Ramos (cell line): ENCODE measurements around the gene ISG20.

Experiments used
- in situ Hi-C: fragments of 300-500 bp; cut with MboI; formaldehyde crosslinking; loops from one replicate; pipeline ENCODE4 v1.14.3; 2022; ENCODE audit warnings: low sequenced_read_pairs; ENCODE audit not compliant: unreplicated experiment

ISG20 gene

DNA sequence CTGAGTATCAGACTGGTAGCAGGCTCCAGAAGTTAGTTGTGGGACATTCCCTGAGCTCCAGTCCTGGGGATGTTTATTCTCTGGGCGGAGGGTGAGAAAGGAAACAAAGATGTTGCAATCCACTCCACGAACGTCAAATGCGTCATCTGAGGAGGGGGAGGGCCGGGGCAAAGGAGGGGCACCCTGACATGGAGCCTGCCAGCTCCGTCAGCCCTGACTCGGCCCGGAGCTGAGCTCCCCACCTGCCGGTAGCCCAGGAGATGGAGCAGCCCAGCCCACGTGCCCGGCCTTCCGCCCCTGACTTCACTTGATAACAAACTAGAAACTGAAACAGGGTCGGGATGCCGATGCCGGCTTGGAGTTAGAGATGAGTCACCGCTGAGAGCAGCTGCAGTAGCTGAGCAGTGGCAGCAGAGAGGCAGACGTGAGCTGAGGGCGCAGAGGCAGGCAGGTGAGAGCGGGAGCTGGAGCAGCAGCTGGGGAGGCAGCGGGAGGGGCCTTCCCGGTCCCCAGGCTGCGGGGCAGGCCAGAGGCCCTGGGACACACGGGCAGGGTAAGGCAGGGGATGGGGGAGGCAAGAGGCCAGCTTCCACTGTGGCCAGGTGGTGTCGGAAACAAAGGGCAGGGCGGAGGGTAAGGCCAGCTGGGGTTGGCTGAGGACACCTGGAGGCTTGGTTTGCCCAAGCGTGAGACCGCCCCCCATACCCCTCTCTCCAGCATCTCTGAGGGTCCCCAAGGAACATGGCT lies at the start of gene ISG20:
ISG20 (plus strand) TSS at position 391 of the 747 bp plus-strand sequence; CDS start at position 742, 351 bp downstream.
- in situ Hi-C loops = no loop called here

DNA sequence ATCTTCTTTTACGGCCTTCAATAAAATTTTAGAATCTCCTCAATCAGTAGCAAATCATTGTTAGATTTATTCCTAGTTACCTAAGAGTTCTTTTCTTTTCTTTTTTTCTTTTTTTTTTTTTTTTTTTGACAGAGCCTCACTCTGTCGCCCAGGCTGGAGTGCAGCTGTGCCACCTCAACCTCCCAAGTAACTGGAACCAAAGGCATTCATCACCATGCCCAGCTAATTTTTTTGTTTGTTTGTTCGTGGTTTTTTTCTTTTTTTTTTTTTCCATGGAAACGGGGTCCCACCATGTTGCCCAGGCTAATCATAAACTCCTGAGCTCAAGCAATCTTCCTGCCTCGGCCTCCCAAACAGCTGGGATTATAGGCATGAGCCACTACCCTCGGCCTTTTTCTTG lies 48.1 kb upstream of the ISG20 start:
- in situ Hi-C loops = no loop called here

DNA sequence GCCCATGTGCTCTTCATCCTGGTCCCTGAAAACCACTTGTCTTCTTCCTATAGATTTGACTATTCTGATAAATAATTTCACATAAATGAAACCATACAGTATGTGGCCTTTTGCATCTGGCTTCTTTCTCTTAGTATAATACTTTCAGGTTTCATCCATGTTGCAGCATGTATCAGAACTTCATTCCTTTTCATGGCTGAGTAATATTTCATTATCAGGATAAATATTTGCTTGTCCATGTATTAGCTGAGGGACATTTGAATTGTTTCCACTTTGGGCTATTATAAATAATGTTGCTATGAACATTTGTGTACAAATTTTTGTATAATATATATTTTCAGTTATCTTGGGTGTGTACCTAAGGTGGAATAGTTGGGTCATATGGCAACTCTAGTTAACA lies 47.4 kb upstream of the ISG20 start:
- in situ Hi-C loops = no loop called here

DNA sequence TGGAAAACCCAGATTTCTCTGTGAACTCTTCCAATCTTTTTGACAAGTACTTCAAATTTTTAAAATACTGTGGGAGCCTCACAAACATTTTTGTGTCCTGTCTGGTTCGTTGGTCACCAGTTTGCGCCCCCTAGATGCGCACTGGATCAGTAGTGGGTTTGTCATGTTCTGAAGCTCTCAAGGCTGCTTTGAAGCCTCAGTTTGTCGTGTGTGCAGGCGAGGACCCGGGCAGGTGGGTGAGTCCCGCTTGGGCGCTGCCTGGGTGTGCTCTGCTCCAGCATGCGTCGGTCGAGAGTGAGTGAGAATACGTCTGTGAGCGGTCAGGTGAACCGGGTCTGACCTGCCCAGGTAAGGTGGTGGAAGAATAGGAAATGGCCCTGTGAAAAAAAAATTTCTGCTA lies 34.9 kb upstream of the ISG20 start:
- in situ Hi-C loops = no loop called here

DNA sequence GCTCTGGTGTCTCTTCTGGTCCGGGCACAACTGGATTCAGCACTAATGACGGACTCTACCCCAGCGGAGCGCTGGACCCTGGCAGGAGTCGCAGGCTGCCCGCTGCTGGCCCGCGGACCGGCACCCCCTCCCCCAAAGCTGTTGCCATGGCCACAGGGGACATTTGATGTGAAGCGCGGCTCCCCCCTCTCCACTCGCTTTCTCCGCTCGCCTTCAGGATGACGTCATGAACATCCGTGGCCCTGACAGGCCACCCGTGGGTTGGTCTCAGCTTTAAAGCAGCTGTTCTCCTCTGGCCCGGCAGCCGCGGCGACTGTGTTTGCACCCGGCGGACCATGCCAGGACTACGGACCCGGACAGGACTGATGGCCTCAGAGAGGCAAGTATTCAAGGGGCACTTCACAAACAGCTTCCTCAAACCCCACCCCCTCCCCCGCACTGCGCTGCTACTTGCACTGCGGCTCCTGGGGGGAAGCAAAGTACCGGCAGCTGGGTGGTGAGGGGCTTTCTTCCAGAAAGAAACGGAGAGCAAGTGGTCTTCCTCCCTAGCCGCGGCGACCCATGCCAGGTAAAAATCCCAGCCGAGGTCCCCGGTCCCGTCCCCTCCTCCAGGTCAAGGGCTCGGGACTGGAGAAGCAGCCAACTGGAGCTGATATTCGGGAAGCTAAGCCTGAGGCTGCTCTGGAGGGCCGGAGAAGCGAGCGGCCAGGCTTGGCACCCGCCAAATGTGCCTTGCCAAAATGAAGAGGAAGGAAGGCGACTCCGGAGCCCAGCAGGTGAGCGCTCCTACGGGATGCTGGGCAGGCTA lies 34.2 kb upstream of the ISG20 start:
- in situ Hi-C loops = no loop called here

DNA sequence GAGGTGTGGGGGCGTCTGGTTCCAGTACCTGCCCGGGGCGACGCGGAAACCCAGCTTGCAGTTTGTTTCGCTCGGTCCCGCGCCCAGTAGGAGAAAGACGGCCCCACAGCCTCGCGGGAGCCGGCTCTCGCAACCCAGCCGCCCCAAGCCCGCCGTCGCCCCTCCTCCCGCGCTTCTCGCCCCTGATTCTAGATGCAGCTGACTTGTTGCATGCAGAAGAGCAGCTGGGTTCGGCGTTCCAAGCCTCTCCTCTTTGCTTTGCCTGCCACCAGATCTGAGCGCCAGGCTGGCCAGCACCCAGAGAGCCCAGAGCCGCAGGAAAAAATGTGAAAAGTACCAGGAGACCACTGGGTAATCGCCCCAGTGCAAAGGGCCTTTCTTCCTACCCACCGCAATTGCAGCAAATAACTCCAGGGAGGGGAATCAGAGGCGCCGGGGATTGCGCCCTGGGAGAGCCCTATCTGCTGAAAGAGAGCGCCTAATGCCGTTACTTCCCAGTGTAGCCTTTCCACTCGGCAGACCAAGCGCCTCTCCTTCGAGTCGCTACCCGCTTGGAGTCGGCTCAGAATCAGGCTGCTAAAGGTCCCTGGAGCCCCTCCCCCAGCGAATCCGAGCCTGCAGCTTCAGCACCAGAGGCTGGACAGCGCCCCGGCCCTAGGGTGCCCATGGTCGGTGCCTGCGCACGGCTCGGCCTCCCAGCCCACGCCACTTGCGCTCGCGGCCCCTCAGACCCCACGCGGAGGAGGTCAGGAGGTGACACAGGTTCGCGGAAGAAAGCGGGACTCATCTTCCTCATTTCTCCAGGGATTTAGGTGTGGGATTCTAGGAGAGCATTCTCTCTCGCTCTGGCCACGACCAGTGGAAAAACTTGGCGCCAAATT lies 33.4 kb upstream of the ISG20 start:
- in situ Hi-C loops = no loop called here

DNA sequence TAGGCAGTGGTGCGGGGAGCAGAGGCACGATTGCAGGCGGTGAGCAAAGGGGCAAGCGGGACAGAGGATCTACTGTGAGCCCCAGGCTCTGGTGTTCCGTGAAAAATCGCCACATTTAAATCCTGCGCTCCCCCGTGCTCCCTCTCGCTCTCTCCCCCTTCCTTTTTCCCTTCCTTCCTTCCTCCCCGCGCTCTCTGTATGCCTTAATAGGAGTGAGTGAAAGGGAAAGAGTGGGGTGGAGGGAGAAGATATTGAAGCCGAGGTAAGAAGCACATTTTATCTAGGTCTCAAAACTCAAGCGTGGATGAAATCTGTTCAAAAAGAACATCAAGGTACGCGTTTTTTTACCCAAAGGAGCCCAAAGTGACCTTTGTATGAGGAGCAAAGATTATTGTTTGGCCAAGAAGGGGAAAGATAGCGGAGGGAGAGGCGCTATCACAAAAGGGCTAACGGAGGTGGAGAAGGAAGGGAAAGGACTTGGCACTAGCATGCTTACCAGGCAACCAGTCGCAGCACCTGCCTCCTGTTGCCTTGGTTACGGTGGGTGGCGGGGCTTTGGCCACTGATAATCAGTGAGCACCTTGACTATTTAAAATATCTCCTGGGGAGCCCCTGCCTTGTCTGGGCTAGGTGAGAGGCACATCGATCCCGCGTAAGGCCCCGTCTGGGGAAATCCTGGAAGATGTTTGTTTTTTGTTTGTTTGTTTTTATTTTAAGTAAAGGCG lies 32.6 kb upstream of the ISG20 start:
- in situ Hi-C loops = no loop called here

DNA sequence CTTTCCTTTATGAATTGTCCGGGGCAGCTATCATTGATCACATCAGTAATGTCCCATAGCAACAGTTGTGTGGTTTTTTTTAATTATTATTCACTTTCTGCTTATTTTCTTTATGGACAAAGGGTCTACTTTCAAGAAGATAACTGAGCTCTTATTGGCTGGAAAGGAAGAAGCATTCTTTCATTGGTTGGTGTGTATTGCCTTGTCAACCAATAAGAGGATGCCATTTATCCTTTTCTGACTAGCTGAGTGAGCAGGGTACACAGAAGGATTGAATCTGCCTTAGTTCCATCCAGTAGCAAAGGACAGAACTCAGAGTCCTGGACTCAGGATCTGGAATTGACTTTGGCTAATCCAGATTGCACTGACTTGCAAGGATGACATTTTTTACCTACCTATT lies 30.9 kb upstream of the ISG20 start:
- in situ Hi-C loops = no loop called here

DNA sequence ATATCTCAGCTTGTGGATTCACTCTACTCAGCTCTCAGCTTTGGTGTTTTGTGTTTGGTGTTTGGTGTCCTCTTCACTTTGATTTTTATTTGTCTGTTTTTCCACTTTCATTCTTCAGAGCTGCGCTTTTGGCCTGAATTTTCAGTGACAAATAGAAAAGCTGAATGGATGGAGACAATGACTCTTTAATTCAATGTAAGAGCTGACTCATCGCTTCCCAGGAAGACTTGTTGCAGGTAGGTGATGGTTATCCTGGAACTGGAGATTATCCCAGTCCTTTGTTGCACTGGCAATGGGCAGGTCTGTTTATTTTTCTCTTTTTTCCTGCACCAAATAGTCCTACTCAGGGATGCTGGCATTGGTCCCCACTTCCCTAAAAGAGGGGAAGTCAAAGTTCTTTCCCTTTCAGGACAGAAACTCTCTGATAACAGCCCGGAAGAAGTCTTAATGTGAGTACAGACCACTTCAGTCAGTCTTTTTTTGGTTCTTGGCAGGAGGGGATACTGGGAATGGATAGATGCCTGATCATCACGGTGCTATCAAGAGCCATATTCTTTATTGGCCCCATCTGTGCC lies 30.1 kb upstream of the ISG20 start:
- in situ Hi-C loops = no loop called here

DNA sequence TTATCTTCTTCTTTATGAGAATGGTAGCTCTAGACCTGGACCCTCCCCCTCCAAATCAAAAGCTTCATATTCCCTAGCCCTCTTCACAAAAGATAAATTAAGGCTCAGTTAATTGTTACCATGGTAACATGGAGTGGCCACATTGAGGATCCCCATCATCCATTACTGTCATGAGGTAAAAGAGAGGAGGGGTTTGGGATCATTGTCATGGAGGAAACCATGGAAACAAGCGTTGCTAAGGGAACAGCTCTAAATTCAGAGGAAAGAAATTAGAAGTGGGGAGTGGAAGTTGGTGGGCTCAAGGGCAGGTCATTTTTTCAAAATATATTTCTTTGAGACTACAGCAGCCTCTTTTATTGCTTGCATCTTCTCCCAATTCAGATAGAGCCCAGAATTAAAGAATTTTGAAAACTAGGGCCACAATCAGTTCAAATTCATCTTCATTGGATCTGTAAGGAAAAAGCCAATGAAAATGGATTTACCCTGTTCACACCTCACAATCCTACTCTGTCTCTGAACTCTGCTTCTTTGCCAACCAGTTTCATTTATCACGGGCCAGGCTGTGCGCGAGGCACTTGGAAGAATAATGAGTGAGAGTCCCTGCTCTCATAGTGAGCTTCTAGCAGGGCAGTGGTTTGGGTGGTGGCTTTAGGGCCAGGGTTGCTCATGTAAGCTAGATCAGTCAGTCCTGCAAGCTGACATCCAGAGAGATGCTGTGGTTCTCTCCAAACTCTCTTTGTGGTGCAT lies 29.3 kb upstream of the ISG20 start:
- in situ Hi-C loops = no loop called here

DNA sequence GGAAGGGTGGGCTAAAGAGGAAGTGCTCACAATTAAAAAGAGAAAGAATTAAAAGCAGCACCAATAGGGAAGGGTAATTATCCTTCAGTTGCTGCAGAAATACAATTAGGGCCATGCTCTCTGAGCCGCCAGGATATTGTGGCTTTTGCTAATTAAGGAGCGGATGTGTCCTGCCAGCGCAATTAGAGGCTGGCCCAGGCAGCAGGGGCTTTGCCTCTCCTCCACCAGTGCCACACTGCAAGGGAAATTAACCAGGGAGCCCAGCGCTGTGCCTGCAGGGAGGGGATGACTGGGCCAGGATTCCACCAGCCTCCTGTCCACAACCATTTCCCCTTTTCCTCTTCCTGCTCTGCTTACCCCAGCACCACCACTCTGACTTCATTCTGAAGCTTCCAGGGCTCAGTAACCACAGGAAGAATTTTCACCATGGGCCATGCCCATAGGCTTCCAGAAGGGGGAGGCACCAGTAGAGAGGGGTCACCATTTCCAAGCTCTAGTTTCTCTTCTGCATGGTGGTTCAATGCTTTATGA lies 28.1 kb upstream of the ISG20 start:
- in situ Hi-C loops = no loop called here

DNA sequence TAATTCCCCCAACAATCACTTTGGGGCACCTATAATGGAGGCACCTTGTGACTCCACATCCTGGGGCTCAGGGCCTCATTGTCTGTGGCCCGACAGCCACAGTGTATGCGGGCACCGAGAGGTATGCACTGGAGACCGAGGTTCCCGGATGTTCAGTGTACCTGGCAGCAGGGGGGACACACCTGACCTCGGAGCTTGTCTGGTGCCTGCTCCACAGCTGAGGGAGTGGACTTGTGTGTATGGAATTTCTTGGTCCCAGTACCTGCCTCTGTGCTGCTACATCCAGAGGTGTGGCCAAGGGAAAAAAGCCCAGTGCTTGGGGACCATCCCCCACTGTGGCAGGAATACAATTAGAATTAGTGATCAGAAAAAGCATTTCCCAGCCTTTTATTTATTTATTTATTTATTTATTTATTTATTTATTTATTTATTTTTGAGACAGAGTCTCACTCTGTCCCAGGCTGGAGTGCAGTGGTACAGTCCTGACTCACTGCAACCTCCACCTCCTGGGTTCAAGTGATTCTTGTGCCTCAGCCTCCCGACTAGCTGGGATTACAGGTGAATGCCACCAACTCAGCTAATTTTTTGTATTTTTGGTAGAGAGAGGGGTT lies 26.5 kb upstream of the ISG20 start:
- in situ Hi-C loops = no loop called here

DNA sequence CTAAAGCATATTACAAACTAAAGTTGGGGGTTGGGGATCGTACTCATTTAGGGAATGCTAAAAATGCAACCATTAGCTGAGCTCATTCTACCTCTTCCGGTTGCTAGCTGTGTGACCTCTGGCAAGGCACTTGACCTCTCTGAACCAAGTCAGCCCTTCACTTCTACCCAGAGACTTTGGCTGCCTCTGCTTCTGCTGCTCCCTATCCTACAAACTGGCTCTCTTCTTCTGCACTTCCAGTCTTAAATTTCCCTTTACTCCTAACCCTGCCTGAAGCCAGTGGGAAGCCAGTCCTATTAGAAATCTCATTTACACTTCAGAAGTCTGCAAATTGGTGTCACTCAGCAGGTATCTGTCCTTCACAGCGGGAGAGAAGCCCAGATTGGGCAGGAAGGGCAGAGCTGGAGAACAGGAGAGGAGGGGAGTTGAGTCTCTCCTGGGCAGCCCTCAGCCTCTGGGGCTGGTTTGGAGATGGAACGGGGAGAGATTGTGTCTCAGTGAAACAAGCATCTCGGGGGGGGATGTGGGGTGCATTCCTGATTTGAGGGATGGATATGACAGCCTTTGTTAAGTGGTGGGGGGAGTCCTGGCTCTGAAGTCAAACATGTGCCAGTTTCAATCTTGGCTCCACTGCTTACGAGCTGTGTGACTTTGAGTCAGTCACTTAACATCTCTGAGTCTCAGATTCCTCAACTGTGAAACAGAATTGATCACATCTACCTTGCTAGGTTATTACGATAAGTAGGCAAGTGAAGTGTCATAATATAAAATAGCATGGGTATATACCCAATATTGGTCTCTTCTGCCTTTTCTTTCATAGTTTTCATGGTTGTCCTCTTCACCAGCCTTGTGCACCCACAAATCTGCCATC lies 25.5 kb upstream of the ISG20 start:
- in situ Hi-C loops = no loop called here

DNA sequence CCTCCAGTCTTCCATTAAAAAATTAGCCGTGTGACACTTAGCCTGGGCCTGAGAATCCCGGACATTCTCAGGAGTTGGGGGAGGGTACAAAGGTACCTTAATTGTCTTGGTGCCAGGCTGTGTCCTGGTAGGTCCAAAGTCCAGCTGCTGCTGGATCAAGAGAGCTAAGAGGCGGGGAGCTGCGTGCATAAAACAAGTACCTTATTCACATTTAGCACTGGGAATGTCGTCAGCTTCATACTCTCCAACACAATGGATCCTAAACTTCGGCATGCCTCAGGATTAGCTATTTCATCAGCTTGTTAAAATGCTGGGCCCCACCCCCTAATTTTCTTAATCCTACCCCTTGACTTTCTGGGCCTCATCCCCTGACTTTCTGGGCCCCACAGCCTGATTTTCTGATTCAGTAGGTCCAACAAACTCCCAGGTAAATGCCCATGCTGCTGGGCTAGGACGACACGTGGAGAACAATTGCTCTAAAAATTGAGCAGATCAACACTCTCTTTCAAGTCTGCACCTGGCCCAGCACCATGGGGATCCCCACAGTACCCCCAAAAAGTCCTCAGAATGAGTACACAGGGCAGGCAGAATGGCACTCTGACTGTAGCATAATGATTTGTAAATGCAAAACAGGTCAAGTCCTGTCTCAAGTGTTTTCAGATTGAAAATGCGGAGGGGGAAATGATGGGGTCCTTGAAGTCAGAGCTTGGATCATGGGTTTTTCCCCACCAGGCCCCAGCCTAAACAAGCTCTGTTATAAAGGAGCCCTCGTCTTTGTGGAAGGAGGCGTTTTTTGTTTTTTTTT lies 23.3 kb upstream of the ISG20 start:
- in situ Hi-C loops = no loop called here

DNA sequence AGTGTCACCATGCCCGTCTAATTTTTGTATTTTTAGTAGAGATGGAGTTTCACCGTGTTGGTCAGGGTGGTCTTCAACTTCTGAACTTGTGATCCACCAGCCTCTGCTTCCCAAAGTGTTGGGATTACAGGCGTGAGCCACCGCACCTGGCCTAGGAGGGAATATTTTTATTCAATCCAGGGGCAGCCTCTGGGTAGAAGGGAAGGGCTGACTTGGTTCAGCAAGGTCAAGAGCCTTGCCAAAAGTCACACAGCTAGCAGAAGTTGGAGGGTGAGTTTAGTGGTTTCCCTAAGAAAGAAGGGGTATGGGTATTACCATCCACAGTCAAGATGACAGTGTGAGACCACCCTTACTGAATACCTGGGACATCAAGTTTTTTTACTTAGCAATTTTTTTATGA lies 22.6 kb upstream of the ISG20 start:
- in situ Hi-C loops = no loop called here

DNA sequence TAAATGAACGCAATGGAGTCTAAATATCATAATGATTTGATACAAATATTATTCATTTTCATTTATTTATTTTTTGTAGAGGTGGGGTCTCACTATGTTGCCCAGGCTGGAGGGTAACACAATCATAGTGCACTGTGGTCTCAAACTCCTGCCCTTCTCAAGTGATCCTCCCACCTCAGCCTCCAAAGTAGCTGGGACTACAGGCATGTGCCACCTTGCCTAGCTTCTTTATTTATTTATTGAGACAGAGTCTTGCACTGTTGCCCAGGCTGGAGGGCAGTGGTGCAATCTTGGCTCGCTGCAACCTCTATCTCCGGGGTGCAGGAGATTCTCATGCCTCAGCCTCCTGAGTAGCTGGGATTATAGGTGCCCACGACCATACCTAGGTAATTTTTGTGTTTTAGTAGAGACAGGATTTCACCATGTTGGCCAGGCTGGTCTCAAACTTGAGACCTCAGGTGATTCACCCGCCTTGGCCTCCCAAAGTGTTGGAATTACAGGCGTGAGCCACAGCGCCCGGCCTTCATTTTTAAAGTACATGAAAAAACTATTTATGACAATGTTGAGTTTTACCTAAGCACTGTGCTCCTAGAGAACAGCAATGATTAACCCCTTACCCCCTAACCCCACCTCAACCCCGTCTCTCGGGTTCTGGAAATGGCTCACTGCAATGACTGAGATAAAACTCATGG lies 21.6 kb upstream of the ISG20 start:
- in situ Hi-C loops = no loop called here
